IgD-negative memory B cell (primary cell): ENCODE results near the gene SELENOO. TPM values are rescaled to one million over a fixed set of nuclear protein-coding genes. Genes with fewer than 3 reads are reported as not detected.

Experiments used
- H3K27ac Mint-ChIP-seq, 3 donors: one replicate each; pipeline ENCODE4 v1.8.0; 2020 to 2022; ENCODE audit warnings: mild to moderate bottlenecking in 3 of 3, mixed read lengths in 3 of 3, moderate library complexity in 1 of 3
- H3K27me3 Mint-ChIP-seq: one replicate; pipeline ENCODE4 v1.8.0; 2021; ENCODE audit warnings: mixed read lengths
- H3K36me3 Mint-ChIP-seq: one replicate; pipeline ENCODE4 v1.8.0; 2020; ENCODE audit warnings: mild to moderate bottlenecking, mixed read lengths
- H3K4me1 Mint-ChIP-seq, 3 donors: one replicate each; pipeline ENCODE4 v1.8.0; 2020 to 2022; ENCODE audit warnings: mixed read lengths in 3 of 3, mild to moderate bottlenecking in 1 of 3
- H3K4me3 Mint-ChIP-seq, 4 donors: one replicate each; pipeline ENCODE4 v1.8.0; 2020 to 2022; ENCODE audit warnings: mild to moderate bottlenecking in 4 of 4, mixed read lengths in 4 of 4, moderate library complexity in 3 of 4
- H3K9me3 Mint-ChIP-seq, 3 donors: one replicate each; pipeline ENCODE4 v1.8.0; 2020 to 2021; ENCODE audit warnings: mixed read lengths in 3 of 3, mild to moderate bottlenecking in 1 of 3
- polyA plus RNA-seq: library from polyadenylated mRNA; unstranded; fragments of 300-500 nt; fragmentation: Illumina TruSeq; gene quantifications from one replicate; pipeline ENCODE4 v1.2.3, GENCODE V29; 2021

Gene SELENOO
- polyA plus RNA-seq, 1 donor from 2014 or later = 2.3 TPM

- no peaks in the 10 kb centered on the region for H3K9me3 Mint-ChIP-seq
- H3K27me3 Mint-ChIP-seq = peaks cover 7% of the 10 kb centered on the region
- peak overlapping the region in 1 of 3 donors; percentile 80 for H3K27ac Mint-ChIP-seq
- H3K36me3 Mint-ChIP-seq = peaks cover 1% of the 10 kb centered on the region
- H3K4me1 Mint-ChIP-seq = peaks cover 6 to 20% (median 18%) of the 10 kb centered on the region in 3 donors
- H3K4me3 Mint-ChIP-seq = peak overlapping the region in 1 of 4 donors; percentile 77
Observed at GRCh38 chr22:50177537-50178470, 23.0 kb upstream of the SELENOO start.

GRCh38 chr22:50178471-50178864, 22.3 kb upstream of the SELENOO start:
- H3K4me3 Mint-ChIP-seq = no peak overlapping the region
- H3K27ac Mint-ChIP-seq = no peak overlapping the region
- peaks cover 1% of the 10 kb centered on the region for H3K36me3 Mint-ChIP-seq
- peaks cover 7% of the 10 kb centered on the region for H3K27me3 Mint-ChIP-seq
- peaks cover under 1 to 15% (median 14%) of the 10 kb centered on the region in 3 donors for H3K4me1 Mint-ChIP-seq
- no peaks in the 10 kb centered on the region for H3K9me3 Mint-ChIP-seq

- Mint-ChIP-seq H3K27ac (peak overlapping the region; percentile 12 to 69 (median 36)), H3K9me3 (no peaks in the 10 kb centered on the region), H3K36me3 (peaks cover 1% of the 10 kb centered on the region), H3K4me1 (peaks cover 0 to 15% (median 13%) of the 10 kb centered on the region in 3 donors), H3K4me3 (peak overlapping the region in 1 of 4 donors; percentile 16), H3K27me3 (peaks cover 7% of the 10 kb centered on the region)
Observed at GRCh38 chr22:50178871-50179869, 21.6 kb upstream of the SELENOO start.

GRCh38 chr22:50179937-50180726, 20.7 kb upstream of the SELENOO start:
- Mint-ChIP-seq H3K9me3 (no peaks in the 10 kb centered on the region), H3K27me3 (peaks cover 7% of the 10 kb centered on the region), H3K4me3 (peak overlapping the region in 2 of 4 donors; percentile 16 to 67), H3K4me1 (peaks cover 0 to 18% (median 14%) of the 10 kb centered on the region in 3 donors), H3K27ac (peak overlapping the region in 2 of 3 donors; percentile 12 to 36), H3K36me3 (peaks cover 1% of the 10 kb centered on the region)

- no peaks in the 10 kb centered on the region for H3K9me3 Mint-ChIP-seq
- no peak overlapping the region for H3K27ac Mint-ChIP-seq
- H3K4me3 Mint-ChIP-seq = no peak overlapping the region
- peaks cover 1% of the 10 kb centered on the region for H3K36me3 Mint-ChIP-seq
- H3K27me3 Mint-ChIP-seq = peaks cover 7% of the 10 kb centered on the region
- peaks cover 0 to 19% (median 15%) of the 10 kb centered on the region in 3 donors for H3K4me1 Mint-ChIP-seq
Observed at GRCh38 chr22:50180727-50181521, 19.9 kb upstream of the SELENOO start.

GRCh38 chr22:50182176-50183081, 18.4 kb upstream of the SELENOO start:
- Mint-ChIP-seq H3K27me3 (peaks cover 6% of the 10 kb centered on the region), H3K36me3 (peaks cover 1% of the 10 kb centered on the region), H3K4me3 (peak overlapping the region in 1 of 4 donors; percentile 35), H3K27ac (no peak overlapping the region), H3K9me3 (no peaks in the 10 kb centered on the region), H3K4me1 (peaks cover 8 to 18% (median 17%) of the 10 kb centered on the region in 3 donors)

- peak overlapping the region in 3 of 4 donors; percentile 21 to 81 (median 66) for H3K4me3 Mint-ChIP-seq
- H3K36me3 Mint-ChIP-seq = no peaks in the 10 kb centered on the region
- H3K4me1 Mint-ChIP-seq = peaks cover 10 to 21% (median 20%) of the 10 kb centered on the region in 3 donors
- peak overlapping the region in 1 of 3 donors; percentile 80 for H3K27ac Mint-ChIP-seq
- H3K27me3 Mint-ChIP-seq = peaks cover 5% of the 10 kb centered on the region
- no peaks in the 10 kb centered on the region for H3K9me3 Mint-ChIP-seq
Observed at GRCh38 chr22:50183141-50183971, 17.5 kb upstream of the SELENOO start.

- Mint-ChIP-seq H3K27ac (peak overlapping the region in 1 of 3 donors; percentile 80), H3K27me3 (peaks cover 5% of the 10 kb centered on the region), H3K4me3 (peak overlapping the region; percentile 70 to 93 (median 77)), H3K4me1 (peaks cover 10 to 27% (median 24%) of the 10 kb centered on the region in 3 donors), H3K9me3 (no peaks in the 10 kb centered on the region), H3K36me3 (no peaks in the 10 kb centered on the region)
Observed at GRCh38 chr22:50184004-50184901, 16.6 kb upstream of the SELENOO start.

GRCh38 chr22:50184902-50185374, 15.9 kb upstream of the SELENOO start:
- Mint-ChIP-seq H3K36me3 (no peaks in the 10 kb centered on the region), H3K4me1 (peaks cover 16 to 29% (median 26%) of the 10 kb centered on the region in 3 donors), H3K27ac (peak overlapping the region in 1 of 3 donors; percentile 58), H3K27me3 (no peaks in the 10 kb centered on the region), H3K4me3 (peak overlapping the region; percentile 70 to 93 (median 82)), H3K9me3 (no peaks in the 10 kb centered on the region)

- H3K27ac Mint-ChIP-seq = peak within 1 kb of the TSS; percentile 93 to 99 (median 98)
- no peaks in the 10 kb centered on the region for H3K9me3 Mint-ChIP-seq
- H3K27me3 Mint-ChIP-seq = no peaks in the 10 kb centered on the region
- peaks cover 19 to 27% (median 24%) of the 10 kb centered on the region in 3 donors for H3K4me1 Mint-ChIP-seq
- no peaks in the 10 kb centered on the region for H3K36me3 Mint-ChIP-seq
- H3K4me3 Mint-ChIP-seq = peak within 1 kb of the TSS; percentile 93 to 99 (median 96)
Observed at GRCh38 chr22:50185375-50186087, 15.3 kb upstream of the SELENOO start, which contains the start of gene TRABD. Gene TRABD (plus strand): TSS chr22:50185913. CDS start chr22:50193061, 7,148 bp downstream.
